IgD-negative memory B cell (primary cell): ENCODE measurements around the gene ZNF503. TPM values are rescaled to one million over a fixed set of nuclear protein-coding genes. Genes with fewer than 3 reads are reported as not detected.

ENCODE experiments used
- H3K27ac Mint-ChIP-seq, 3 donors: one replicate each; pipeline ENCODE4 v1.8.0; 2020 to 2022; ENCODE audit warnings: mild to moderate bottlenecking in 3 of 3, mixed read lengths in 3 of 3, moderate library complexity in 1 of 3
- H3K27me3 Mint-ChIP-seq: one replicate; pipeline ENCODE4 v1.8.0; 2021; ENCODE audit warnings: mixed read lengths
- H3K36me3 Mint-ChIP-seq: one replicate; pipeline ENCODE4 v1.8.0; 2020; ENCODE audit warnings: mild to moderate bottlenecking, mixed read lengths
- H3K4me1 Mint-ChIP-seq, 3 donors: one replicate each; pipeline ENCODE4 v1.8.0; 2020 to 2022; ENCODE audit warnings: mixed read lengths in 3 of 3, mild to moderate bottlenecking in 1 of 3
- H3K4me3 Mint-ChIP-seq, 4 donors: one replicate each; pipeline ENCODE4 v1.8.0; 2020 to 2022; ENCODE audit warnings: mild to moderate bottlenecking in 4 of 4, mixed read lengths in 4 of 4, moderate library complexity in 3 of 4
- H3K9me3 Mint-ChIP-seq, 3 donors: one replicate each; pipeline ENCODE4 v1.8.0; 2020 to 2021; ENCODE audit warnings: mixed read lengths in 3 of 3, mild to moderate bottlenecking in 1 of 3
- polyA plus RNA-seq: library from polyadenylated mRNA; unstranded; fragments of 300-500 nt; fragmentation: Illumina TruSeq; gene quantifications from one replicate; pipeline ENCODE4 v1.2.3, GENCODE V29; 2021

ZNF503 gene
- polyA plus RNA-seq, 1 donor from 2014 or later = not detected

DNA sequence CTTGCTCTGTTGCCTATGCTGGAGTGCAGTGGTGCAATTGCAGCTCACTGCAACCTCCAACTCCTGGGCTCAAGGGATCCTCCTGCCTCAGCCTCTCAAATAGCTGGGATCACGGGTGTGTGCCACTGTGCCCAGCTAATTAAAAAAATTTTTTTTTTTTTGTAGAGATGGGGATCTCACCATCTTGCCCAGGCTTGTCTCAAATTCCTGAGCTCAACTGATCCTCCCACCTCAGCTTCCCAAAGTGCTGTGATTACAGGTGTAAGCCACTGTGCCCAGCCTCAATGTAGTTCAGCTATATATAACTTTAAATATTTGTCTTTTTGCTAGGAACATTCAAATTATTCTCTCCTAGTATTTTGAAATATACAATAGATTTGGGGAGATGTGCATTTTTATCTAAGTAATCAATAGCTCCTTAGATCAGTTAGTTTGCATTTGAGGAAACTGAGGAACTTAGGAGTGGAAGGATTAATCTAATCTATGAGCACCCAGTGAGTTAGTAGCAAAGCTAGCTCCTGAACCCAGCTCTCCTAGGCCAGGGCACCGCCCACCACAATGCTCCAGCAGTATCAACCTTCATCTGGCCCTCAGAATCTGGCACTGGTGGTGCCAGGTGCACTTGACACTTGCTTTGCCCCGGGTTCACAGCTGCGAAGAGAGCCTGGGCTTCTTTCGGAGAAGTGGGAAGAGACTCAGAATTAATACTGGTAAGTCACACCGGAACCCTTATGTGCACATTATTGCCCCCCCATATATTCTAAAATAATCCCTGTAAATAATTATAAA lies 23.9 kb upstream of the ZNF503 start:
- H3K9me3 Mint-ChIP-seq = no peaks in the 10 kb centered on the region
- H3K4me1 Mint-ChIP-seq = peaks cover 0 to 3% (median 0%) of the 10 kb centered on the region in 3 donors
- H3K27me3 Mint-ChIP-seq = peaks cover 13% of the 10 kb centered on the region
- no peak overlapping the region for H3K4me3 Mint-ChIP-seq
- H3K27ac Mint-ChIP-seq = no peak overlapping the region
- H3K36me3 Mint-ChIP-seq = peaks cover 2% of the 10 kb centered on the region

- Mint-ChIP-seq H3K27ac (no peak overlapping the region), H3K27me3 (peaks cover 7% of the 10 kb centered on the region), H3K36me3 (peaks cover 3% of the 10 kb centered on the region), H3K9me3 (peaks cover 0 to 4% (median 0%) of the 10 kb centered on the region in 3 donors), H3K4me1 (peaks cover 0 to under 1% (median 0%) of the 10 kb centered on the region in 3 donors), H3K4me3 (no peak overlapping the region)
These were observed 23.0 kb upstream of the ZNF503 start for GRCh38 chr10:75424571-75424970.

DNA sequence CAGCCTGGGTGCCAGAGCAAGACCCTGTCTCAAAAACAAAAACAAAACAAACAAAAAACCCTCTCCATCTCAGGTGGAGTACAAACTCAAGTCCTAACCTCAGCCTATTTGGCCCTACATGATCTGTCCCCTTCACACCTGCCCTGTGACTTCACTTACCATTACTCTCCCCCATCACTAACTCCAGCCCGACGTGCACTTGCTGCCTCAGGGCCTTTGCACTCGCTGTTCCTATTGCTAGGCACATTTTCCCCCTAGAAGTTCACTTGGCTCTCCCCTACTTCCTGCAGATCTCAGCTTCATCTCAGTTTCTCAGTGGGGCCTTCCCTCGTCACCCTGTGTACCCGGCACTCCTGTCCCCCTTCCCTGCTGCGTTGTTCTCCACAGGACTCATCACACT lies 21.3 kb upstream of the ZNF503 start:
- Mint-ChIP-seq H3K27ac (no peak overlapping the region), H3K4me3 (no peak overlapping the region), H3K36me3 (peaks cover 3% of the 10 kb centered on the region), H3K9me3 (peaks cover 0 to 4% (median 0%) of the 10 kb centered on the region in 3 donors), H3K27me3 (peaks cover 3% of the 10 kb centered on the region), H3K4me1 (no peaks in the 10 kb centered on the region)

DNA sequence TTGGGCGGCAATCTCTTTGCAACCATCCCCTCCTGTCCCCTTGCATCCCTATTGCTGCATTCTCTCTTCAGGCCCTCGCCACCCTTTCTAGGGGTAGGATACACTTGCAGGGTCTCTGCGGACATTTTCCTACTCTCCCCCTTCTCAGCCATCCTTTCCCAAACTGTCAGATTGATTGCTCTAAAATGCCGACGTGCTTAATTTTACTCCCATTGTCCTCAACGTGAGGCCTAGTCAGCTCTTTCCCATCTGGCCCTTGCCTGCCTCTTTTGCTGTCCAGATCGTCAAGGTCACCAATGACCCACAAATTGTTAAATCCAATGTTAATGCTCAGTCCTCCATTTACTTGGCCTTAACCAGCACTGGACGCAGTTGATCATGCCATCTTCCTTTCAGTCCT lies 17.1 kb upstream of the ZNF503 start:
- Mint-ChIP-seq H3K9me3 (peaks cover 0 to 4% (median 0%) of the 10 kb centered on the region in 3 donors), H3K4me1 (peaks cover 0 to 1% (median 0%) of the 10 kb centered on the region in 3 donors), H3K27me3 (peaks cover 11% of the 10 kb centered on the region), H3K36me3 (peaks cover 3% of the 10 kb centered on the region), H3K4me3 (no peak overlapping the region), H3K27ac (no peak overlapping the region)

DNA sequence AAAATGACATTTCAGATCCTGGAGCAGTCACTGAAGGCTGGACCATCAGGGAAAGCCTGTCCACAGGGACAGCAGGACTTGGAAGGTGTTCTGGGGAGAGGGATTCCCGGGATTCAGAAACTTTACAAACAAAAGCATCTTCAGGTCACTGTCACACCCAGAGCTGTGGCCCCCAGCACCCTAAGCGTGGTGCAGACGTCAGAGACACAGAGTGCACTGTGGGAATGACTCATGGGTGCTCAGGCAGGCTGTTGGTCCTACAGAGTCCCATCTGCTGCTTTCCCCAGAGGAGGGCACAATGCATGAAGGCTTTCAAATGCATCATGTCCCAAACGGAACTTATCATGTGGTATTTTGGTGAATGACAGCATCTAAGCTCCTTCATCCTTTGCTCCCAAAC lies 16.7 kb upstream of the ZNF503 start:
- Mint-ChIP-seq H3K4me3 (no peak overlapping the region), H3K4me1 (peaks cover 0 to 1% (median 0%) of the 10 kb centered on the region in 3 donors), H3K27me3 (peaks cover 12% of the 10 kb centered on the region), H3K27ac (no peak overlapping the region), H3K36me3 (peaks cover 3% of the 10 kb centered on the region), H3K9me3 (peaks cover 0 to 4% (median 0%) of the 10 kb centered on the region in 3 donors)

- H3K27me3 Mint-ChIP-seq = peaks cover 15% of the 10 kb centered on the region
- H3K4me3 Mint-ChIP-seq = no peak overlapping the region
- H3K9me3 Mint-ChIP-seq = peaks cover 0 to 4% (median 0%) of the 10 kb centered on the region in 3 donors
- peaks cover 2% of the 10 kb centered on the region for H3K36me3 Mint-ChIP-seq
- peaks cover 0 to 1% (median 0%) of the 10 kb centered on the region in 3 donors for H3K4me1 Mint-ChIP-seq
- no peak overlapping the region for H3K27ac Mint-ChIP-seq
These were observed 16.0 kb upstream of the ZNF503 start for GRCh38 chr10:75417522-75417927.

DNA sequence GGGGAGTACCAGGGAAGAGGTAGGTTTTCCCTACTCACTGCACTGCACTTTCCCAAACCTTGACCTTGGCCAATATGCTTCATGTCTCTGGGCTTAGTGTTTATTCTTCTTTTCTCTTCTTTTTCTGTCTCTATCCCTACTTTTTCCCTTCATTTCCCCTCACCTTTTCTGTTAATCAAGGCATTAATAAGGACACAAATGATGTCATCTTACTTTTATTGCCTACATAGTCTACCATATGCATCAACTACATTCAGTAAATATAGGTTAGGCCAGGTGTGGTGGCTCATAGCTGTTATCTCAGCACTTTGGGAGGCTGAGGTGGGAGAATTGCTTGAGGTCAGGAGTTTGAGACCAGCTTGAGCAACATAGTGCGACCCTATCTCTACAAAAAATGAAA lies 13.0 kb upstream of the ZNF503 start:
- H3K27ac Mint-ChIP-seq = no peak overlapping the region
- no peak overlapping the region for H3K4me3 Mint-ChIP-seq
- peaks cover 0 to 3% (median 2%) of the 10 kb centered on the region in 3 donors for H3K9me3 Mint-ChIP-seq
- no peaks in the 10 kb centered on the region for H3K36me3 Mint-ChIP-seq
- H3K4me1 Mint-ChIP-seq = peaks cover 4 to 9% (median 6%) of the 10 kb centered on the region in 3 donors
- H3K27me3 Mint-ChIP-seq = peaks cover 37% of the 10 kb centered on the region

DNA sequence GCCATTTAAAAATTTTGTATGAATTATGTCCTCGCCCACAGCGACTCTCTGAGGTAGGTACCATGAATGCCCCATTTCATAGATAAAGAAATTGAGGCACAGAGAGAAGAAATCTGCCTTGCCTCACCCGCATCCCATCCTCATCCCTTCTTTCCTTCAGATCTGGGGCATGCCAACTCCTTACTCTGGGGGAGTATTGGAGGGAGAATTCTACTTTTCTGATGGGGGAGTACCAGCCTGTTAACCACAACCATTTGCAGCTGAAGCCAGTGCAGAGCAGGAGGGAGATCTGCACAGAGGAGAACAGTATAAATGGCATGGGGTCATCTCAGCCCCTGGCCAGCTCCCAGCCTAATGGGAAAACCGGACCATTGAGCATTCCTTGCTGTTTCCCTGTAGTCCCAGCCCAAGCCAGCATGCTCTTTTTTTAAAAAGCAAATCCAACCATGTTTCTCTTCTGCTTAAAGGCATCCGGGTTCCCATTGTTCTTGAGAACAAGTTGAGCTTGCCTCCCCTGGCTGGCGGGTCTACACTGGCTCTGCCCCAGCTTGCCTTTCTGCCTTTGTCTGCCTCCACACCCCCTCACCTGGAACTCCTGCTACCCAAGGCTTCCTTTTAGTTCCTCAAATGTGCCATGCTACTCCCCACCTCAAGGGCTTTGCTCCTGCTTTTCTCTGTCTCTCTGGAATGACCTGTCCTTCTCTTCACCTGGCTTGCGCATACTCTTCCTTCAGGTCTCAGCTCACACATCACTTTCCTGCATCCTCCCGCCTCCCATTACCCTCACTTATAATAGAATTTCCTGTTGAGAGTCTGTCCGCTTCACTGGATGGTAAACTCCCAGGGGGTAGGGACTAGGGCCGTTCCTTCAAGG lies 8.8 kb upstream of the ZNF503 start:
- H3K4me3 Mint-ChIP-seq = peak overlapping the region; percentile 52 to 87 (median 70)
- H3K9me3 Mint-ChIP-seq = peaks cover 0 to 6% (median 3%) of the 10 kb centered on the region in 3 donors
- H3K4me1 Mint-ChIP-seq = peaks cover 6 to 11% (median 6%) of the 10 kb centered on the region in 3 donors
- peak overlapping the region in 1 of 3 donors; percentile 6 for H3K27ac Mint-ChIP-seq
- peaks cover 60% of the 10 kb centered on the region for H3K27me3 Mint-ChIP-seq
- peaks cover 2% of the 10 kb centered on the region for H3K36me3 Mint-ChIP-seq

- Mint-ChIP-seq H3K36me3 (peaks cover 2% of the 10 kb centered on the region), H3K4me3 (peak overlapping the region in 3 of 4 donors; percentile 63 to 87 (median 87)), H3K27me3 (peaks cover 64% of the 10 kb centered on the region), H3K9me3 (peaks cover 0 to 6% (median 3%) of the 10 kb centered on the region in 3 donors), H3K27ac (no peak overlapping the region), H3K4me1 (peaks cover 6 to 11% (median 6%) of the 10 kb centered on the region in 3 donors)
These were observed 7.6 kb upstream of the ZNF503 start for GRCh38 chr10:75408911-75409885.

DNA sequence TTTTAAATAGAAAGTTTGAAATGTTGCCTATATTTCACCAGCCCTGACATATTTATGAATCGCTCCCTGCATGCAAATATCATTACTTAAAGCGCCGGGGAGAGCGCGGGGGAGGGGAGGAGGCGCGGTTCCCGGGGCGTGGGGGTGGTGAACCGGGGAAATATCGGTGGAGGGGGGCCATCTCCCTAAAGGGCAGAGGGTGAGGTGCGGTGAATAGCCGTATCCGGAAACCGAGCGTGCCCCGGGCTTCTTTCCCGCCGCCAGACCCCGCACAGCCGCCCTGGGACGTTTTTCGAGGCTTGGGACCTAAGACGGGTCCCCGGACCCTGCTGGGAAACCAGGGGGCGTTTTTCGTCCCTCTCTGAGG lies 6.9 kb upstream of the ZNF503 start:
- H3K27ac Mint-ChIP-seq = peak overlapping the region in 1 of 3 donors; percentile 67
- peaks cover 0 to 8% (median 3%) of the 10 kb centered on the region in 3 donors for H3K9me3 Mint-ChIP-seq
- H3K36me3 Mint-ChIP-seq = peaks cover 2% of the 10 kb centered on the region

GRCh38 chr10:75407713-75408508 lies 6.3 kb upstream of the ZNF503 start:
- Mint-ChIP-seq H3K9me3 (peaks cover 0 to 8% (median 3%) of the 10 kb centered on the region in 3 donors), H3K36me3 (peaks cover 2% of the 10 kb centered on the region), H3K4me3 (peak overlapping the region; percentile 26 to 85 (median 72)), H3K4me1 (peaks cover 9 to 15% (median 13%) of the 10 kb centered on the region in 3 donors), H3K27me3 (peaks cover 70% of the 10 kb centered on the region), H3K27ac (peak overlapping the region in 1 of 3 donors; percentile 67)

More for the DNA sequence above, 6.9 kb upstream of the ZNF503 start:
- Mint-ChIP-seq H3K27me3 (peaks cover 65% of the 10 kb centered on the region), H3K4me3 (peak overlapping the region; percentile 26 to 85 (median 72)), H3K4me1 (peaks cover 9 to 13% (median 10%) of the 10 kb centered on the region in 3 donors)

- Mint-ChIP-seq H3K27me3 (peaks cover 74% of the 10 kb centered on the region), H3K4me3 (peak overlapping the region in 3 of 4 donors; percentile 75 to 76 (median 76)), H3K27ac (no peak overlapping the region), H3K9me3 (peaks cover 0 to 8% (median 3%) of the 10 kb centered on the region in 3 donors), H3K4me1 (peaks cover 14 to 18% (median 15%) of the 10 kb centered on the region in 3 donors), H3K36me3 (peaks cover 2% of the 10 kb centered on the region)
These were observed 5.7 kb upstream of the ZNF503 start for GRCh38 chr10:75407224-75407712.
